HG03139 (cell line): Measurements from ENCODE around the gene FSD1L.

Source experiments
- ATAC-seq: cut with Tn5 transposase; IDR thresholded peaks from one replicate; pipeline ENCODE4 v1.9.1; 2021; ENCODE audit not compliant: unreplicated experiment

FSD1L gene

GRCh38 chr9:105435453-105435852 is 12.4 kb upstream of the FSD1L start:
- ATAC-seq = no peak

- no peak for ATAC-seq
These were observed 11.1 kb upstream of the FSD1L start for GRCh38 chr9:105436783-105437182.

- no peak for ATAC-seq
These were observed 10.1 kb upstream of the FSD1L start for GRCh38 chr9:105437704-105438103.

- ATAC-seq = no peak
These were observed 9.6 kb upstream of the FSD1L start for GRCh38 chr9:105438141-105438806.

- no peak for ATAC-seq
These were observed 8.4 kb upstream of the FSD1L start for GRCh38 chr9:105439428-105439827.

- ATAC-seq = no peak
These were observed 6.1 kb upstream of the FSD1L start for GRCh38 chr9:105441616-105442160.

GRCh38 chr9:105443121-105443520 is 4.7 kb upstream of the FSD1L start:
- no peak for ATAC-seq

- ATAC-seq = no peak
These were observed 3.7 kb upstream of the FSD1L start for GRCh38 chr9:105444130-105444529.

GRCh38 chr9:105445203-105445881 is 2.5 kb upstream of the FSD1L start:
- no peak for ATAC-seq

GRCh38 chr9:105447386-105447813 is 434 bp upstream of the FSD1L start:
- ATAC-seq = no peak

- ATAC-seq = no peak
These were observed 1.2 kb downstream of the FSD1L start for GRCh38 chr9:105449081-105449480.

- no peak for ATAC-seq
These were observed 4.4 kb downstream of the FSD1L start for GRCh38 chr9:105452185-105452584.

- ATAC-seq = no peak
These were observed 8.1 kb downstream of the FSD1L start for GRCh38 chr9:105455836-105456475.

GRCh38 chr9:105457560-105458294 is 9.9 kb downstream of the FSD1L start:
- ATAC-seq = no peak

GRCh38 chr9:105458404-105458803 is 10.6 kb downstream of the FSD1L start:
- no peak for ATAC-seq

GRCh38 chr9:105459336-105459735 is 11.5 kb downstream of the FSD1L start:
- no peak for ATAC-seq

GRCh38 chr9:105466898-105467455 is 19.1 kb downstream of the FSD1L start:
- no peak for ATAC-seq

- no peak for ATAC-seq
These were observed 21.0 kb downstream of the FSD1L start for GRCh38 chr9:105468875-105469274.

- no peak for ATAC-seq
These were observed 25.4 kb downstream of the FSD1L start for GRCh38 chr9:105473221-105473620.

GRCh38 chr9:105475302-105475701 is 27.5 kb downstream of the FSD1L start:
- ATAC-seq = no peak

- ATAC-seq = no peak
These were observed 32.0 kb downstream of the FSD1L start for GRCh38 chr9:105479846-105480245.
